Astrocyte of the cerebellum (primary cell): Measurements from ENCODE around the gene UCMA.

Experiments
- DNase-seq: peaks from one replicate; pipeline ENCODE4 v3.0.0-alpha.2; 2011; ENCODE audit warnings: low read depth
- H3K4me3 ChIP-seq: 2 replicates; pipeline ENCODE4 v1.5.1; 2011; ENCODE audit warnings: mild to moderate bottlenecking, low read depth, low read length, moderate library complexity
- in situ Hi-C: cut with HindIII; loops from 2 replicates; pipeline ENCODE4 v1.10.0; 2017; ENCODE audit warnings: low sequenced_read_pairs
- TF ChIP-seq, protein P1 (sequence below): IDR thresholded peaks from 2 replicates; pipeline ENCODE4 v1.5.1; 2012; ENCODE audit warnings: low read length, low read depth, moderate library complexity, mild to moderate bottlenecking; ENCODE audit errors: missing control alignments

UCMA gene

DNA sequence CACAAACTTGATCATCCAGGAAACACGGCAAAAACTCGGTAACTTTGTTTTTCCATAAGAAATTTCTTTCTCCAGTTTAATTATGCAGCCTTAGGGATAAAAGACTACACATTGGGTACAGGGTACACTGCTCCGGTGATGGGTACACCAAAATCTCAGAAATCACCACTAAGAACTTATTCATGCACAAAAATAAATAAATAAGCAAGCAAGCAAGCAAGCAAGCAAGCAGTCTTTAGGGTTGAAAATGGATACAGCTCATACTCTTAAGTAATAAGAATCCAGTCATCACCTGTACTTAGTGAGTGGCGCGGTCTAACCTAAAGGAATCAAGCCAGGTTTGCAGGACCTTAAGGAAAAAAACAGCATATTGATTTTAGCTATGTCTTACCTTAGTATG, 42.8 kb downstream of the UCMA start:
- H3K4me3 ChIP-seq: no peak overlapping the region
- TF ChIP-seq, protein P1, sequence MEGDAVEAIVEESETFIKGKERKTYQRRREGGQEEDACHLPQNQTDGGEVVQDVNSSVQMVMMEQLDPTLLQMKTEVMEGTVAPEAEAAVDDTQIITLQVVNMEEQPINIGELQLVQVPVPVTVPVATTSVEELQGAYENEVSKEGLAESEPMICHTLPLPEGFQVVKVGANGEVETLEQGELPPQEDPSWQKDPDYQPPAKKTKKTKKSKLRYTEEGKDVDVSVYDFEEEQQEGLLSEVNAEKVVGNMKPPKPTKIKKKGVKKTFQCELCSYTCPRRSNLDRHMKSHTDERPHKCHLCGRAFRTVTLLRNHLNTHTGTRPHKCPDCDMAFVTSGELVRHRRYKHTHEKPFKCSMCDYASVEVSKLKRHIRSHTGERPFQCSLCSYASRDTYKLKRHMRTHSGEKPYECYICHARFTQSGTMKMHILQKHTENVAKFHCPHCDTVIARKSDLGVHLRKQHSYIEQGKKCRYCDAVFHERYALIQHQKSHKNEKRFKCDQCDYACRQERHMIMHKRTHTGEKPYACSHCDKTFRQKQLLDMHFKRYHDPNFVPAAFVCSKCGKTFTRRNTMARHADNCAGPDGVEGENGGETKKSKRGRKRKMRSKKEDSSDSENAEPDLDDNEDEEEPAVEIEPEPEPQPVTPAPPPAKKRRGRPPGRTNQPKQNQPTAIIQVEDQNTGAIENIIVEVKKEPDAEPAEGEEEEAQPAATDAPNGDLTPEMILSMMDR: no peak
- DNase-seq: no peak
- in situ Hi-C loops: loop anchor here (5.0 kb wide), 1 partner anchor 49 kb away; no protein-coding TSS in a partner anchor

DNA sequence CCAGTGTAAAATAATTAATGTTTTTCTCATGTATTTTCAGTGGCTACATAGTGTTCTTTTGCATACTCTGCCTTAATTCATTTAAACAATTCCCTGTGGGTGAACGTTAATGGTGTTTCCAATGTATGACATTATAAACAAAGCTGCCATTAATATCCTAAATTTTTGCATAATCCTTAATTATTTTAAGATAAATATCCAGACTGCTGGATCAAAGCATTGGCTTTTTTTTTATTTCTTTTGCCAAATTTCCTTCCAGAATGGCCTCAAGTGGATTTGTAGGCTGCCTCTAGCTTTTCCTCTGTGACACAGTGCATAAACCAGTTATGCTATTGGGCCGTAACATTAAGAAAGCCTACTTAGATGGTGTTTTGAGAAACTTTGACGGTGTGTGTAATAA, 43.4 kb downstream of the UCMA start:
- TF ChIP-seq, protein P1: no peak
- in situ Hi-C loops: loop anchor here (5.0 kb wide), 1 partner anchor 49 kb away; no protein-coding TSS in a partner anchor
- DNase-seq: no peak
- H3K4me3 ChIP-seq: no peak overlapping the region

DNA sequence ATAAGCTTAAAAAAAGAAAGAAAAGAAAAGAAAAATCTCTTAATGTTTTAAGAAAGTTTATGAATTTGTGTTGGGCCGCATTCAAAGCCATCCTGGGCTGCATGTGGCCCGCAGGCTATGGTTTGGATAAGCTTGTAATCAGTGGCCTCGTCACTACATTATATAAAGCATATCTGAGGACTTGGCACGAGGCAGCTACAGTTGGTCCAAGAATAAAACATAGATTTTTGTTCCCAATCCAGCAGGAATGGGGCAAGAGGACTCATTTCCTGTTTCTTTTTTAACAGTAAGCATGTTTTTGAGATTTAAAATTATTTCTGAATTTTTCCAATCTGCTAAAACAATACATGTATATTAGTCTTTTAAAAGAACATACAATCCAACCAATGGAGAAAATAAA, 44.2 kb downstream of the UCMA start:
- in situ Hi-C loops: loop anchor here (5.0 kb wide), 1 partner anchor 48 kb away; no protein-coding TSS in a partner anchor
- DNase-seq: no peak
- H3K4me3 ChIP-seq: no peak overlapping the region
- TF ChIP-seq, protein P1: no peak

DNA sequence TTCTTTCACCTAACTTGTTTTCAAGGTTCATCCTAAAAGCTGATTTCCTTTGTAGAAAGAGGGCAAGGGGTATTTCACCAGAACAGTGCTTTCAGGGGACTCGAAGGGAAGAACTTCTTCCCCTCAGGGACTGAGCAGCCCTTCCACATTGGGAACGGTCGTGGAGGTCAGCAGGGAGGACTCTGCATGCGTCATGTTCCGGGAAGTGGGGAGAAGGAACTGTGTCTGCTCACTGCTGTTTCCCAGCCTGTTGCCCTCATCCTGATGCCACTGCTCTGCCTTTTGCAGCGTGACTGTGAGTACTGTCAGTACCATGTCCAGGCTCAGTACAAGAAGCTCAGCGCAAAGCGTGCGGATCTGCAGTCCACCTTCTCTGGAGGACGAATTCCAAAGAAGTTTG, 45.6 kb downstream of the UCMA start:
- no peak overlapping the region for H3K4me3 ChIP-seq
- in situ Hi-C loops: no loop called here
- no peak for DNase-seq
- TF ChIP-seq, protein P1: no peak

DNA sequence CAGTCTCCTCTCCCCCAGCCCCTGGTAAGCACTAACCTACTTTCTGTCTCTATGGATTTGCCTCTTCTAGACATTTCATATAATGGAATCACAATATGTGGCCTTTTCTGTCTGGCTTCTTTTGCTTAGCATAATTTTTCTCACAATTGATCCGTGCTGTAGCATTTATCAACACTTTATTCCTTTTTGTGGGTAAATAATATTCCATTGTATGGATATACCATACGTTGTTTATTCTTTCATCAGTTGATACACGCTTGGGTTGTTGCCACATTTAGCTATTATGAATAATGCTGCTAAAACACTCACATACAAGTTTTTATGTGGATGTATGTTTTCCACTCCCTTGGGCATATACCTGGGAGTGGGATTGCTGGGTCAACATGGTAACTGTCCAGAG, 47.0 kb downstream of the UCMA start:
- TF ChIP-seq, protein P1: no peak
- DNase-seq: no peak
- in situ Hi-C loops: no loop called here
- H3K4me3 ChIP-seq: no peak overlapping the region

DNA sequence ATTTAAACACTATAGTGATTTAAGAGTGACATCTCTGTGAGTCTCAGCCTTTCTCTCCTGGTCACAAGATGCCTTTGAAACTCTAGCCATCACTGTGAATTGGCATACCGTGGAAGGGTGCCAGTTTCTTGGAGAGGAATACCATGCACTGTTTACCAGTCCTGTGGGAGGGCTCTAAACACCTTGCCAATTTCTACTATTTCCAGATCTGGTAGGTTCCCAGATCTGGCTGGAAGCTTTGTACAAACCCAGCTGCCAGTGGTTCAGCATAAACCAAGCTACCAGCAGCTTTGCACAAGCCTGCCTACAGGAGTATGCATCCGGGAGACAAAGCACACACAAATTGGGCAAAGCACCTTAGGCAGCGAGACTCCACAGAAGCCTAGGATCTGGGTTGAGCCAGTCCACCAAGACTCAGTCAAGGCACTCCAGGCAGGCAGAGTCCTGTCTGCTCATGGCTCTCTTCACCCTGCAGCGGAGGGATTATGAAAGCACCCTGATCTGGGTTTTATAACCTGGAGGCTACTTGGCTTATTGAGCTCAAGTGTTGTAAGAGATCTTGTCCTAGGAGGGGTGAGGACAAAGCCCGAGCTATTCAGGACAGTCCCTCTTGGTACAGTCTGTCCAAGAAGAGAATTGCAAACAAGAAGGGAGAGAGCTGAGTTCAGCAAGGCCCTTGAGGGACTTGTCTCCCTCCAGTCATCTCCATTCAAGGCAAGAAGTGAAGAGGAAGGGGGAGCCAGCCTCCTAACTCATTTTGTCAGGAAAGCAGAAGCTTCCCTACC, 49.3 kb downstream of the UCMA start:
- no peak overlapping the region for H3K4me3 ChIP-seq
- TF ChIP-seq, protein P1: no peak
- in situ Hi-C loops: no loop called here
- DNase-seq: no peak
